CD4-positive, alpha-beta T cell treated with Interleukin-17A for 4 hours (primary cell): ENCODE results near the gene DGLUCY.
"Not testable (repeated sequence)": the region's sequence is repeated elsewhere in the genome, so short reads cannot be mapped to it uniquely, and the experiment has no call there.

Experiments
- DNase-seq: peaks from one replicate; pipeline ENCODE4 v3.0.0-alpha.2; 2020; ENCODE audit warnings: mixed read lengths

Gene DGLUCY

DNA sequence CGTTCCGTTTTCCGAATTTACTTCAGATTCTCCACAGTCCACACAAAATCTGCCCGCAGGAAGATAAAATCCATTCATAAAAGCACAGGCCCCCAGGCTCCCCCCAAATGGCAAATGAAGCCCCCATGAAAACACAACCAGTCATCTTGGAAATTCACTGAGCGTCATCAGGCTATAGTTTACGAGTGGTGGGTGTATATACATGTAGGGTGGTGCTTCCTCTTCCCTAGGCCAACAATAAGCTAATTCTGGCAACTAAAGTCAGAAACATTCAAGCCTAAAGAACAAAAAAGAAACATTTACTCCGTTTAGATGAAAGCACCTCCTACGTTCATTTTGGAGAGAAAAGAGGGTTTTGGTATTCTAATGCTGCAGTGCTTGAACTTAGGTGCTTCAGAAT is 124.8 kb downstream of the DGLUCY start:
- no peak for DNase-seq

DNA sequence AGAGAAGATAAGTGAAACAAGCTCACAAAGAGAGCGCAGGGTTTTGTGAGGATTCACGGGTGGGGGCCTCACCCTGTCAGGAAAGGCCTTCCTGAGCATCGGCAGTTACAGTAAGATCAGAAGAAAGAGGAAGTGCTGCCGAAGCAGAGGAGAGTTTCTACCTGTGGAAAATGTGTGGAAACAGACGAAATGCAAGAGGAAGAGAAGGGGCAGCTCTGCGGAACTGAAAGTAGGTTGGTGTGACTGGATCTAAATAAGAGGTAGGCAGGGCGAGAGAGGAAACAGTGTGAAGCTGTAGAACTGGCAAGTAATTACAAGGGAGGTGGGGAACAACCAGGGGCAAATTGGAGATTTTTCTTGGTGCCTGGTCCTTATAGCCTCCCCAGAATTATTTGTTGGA is 128.0 kb downstream of the DGLUCY start:
- DNase-seq: peak; percentile 63

DNA sequence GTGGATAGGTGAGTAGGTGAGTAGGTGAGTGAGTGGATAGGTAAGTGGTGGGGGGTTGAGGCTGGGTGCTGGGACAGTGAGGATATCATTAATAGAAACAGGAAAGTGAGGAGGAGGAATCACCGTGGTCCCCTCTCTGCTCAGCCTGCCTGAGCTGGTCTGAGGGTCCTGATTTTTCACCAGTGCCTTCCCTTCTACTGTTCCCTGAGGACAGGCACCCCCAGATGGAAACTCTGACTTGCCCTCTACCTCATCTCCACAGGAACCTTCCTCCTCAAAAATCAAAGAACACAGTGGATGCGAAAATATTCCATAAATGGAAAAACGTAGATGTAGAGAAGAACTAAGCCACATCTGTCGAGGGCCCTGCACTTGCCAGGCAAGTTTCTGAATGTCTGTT is 128.8 kb downstream of the DGLUCY start:
- peak; percentile 35 for DNase-seq

DNA sequence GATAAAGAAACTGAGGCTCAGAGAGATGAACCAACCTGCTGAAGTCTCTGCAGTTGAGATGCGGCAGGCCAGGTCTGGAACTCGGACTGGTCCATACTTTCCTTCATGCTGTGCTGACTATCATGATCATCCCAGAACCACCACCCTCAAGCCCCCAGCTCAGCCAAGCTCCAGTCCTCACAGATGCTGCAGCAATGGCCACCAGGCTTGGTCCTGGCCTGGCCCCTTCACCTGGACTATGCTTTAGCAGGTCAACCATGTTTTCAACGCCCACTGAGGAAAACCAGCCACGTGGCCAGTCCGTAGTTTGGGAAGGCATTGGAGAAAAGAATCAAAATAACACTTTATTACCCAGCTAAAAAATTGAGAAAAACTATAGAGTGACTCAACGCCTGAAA is 129.2 kb downstream of the DGLUCY start:
- DNase-seq: peak; percentile 35

DNA sequence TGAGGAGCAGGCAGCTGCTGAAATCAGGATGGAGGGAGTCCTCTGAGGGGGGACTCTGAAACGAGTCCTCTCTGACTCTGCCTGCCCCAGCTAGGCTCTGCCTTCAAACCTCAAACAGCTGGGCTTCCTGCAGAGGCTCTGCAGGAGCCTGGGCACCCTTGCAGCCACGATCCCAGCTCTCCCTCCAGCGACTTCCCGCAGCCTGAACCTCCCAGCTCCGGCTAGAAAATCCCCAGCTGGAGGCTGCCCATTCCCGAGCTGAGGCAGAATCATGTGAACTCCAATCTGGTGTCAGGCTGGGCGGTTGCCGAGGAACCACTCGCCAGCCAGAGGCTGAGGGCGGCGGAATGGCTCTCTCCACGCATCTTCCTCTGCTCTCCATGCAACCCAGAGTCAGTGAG is 130.6 kb downstream of the DGLUCY start, which contains the start of gene GPR68:
Gene GPR68, minus strand, starts transcription at position 204 of the 401 bp plus-strand sequence. CDS start 9,654 bp downstream, outside the sequence.
- peak; percentile 63 for DNase-seq

- peak; percentile 82 for DNase-seq
These were observed 131.2 kb downstream of the DGLUCY start for GRCh38 chr14:91245029-91245428.

GRCh38 chr14:91245616-91246015 is 131.7 kb downstream of the DGLUCY start:
- DNase-seq: not testable (repeated sequence)

DNA sequence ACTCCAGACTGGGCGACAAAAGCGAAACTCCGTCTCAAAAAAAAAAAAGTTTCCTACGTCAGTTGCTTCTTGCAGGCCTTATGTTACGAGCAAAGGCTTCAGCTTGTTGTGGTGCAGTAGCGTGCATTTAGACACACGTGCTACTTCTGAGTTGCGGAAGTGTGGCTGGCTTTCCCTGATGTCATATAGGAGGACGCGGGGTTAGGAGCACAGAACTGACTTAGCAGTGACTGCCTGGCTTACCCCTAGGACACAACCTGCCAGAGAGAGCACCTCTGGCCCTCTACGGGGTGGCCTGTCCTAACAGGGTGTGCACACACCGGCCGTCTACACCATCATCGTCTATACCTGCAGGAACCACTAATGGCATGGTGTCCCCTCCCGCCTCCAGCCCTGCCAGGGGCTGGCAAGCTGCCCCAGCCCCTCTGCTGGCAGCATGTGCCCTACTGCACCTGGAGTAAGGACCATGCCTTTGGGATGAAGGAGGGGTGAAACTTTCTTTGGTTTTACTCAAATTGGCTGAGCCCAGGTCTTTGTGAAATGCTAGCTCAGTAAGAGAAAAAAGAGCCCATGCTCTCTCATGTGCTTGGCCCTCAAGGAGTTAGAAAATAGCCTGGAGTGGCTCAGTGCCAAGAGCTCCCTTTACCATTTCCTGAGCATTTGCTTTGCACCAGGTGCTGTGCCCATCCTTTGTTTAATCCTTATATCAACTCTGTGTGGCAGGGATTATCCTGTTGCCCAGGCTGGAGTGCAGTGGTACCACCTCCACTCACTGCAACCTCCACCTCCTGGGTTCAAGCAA is 132.4 kb downstream of the DGLUCY start:
- DNase-seq: peak; percentile 83

DNA sequence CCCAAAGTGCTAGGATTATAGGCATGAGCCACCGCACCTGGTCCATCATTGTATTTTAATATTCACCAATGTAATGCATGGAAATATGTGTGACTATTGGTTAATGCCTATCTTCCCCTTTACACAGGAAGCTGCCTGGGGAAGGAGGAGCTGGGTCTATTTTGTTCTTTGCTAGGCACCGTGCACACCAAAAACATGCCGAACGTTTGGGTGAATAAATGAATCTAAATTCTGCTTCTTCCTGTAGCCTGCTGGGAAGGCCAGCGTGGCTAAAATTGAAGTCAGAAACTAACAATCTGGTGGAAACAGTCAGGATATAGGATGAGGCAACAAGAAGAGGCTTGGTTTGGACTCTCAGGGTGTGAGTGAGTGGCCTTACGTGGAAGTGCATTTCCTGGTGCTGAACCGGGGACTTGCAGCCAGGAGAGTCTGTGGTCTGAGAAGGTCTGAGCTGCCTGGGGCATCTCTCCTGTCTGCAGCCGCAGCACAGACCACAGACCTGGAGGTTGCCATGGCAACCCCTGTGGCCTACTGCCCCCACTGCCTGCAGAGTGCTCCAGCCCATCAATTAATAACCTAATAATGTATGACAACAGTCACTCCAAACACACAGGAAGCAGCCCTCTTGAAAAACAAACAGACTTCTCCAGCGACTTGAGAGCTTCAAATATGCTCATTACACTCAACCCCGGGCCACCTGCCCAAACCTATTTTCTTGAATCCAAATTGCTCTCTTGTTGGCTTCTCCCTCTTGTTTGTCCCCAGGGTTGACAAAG is 136.2 kb downstream of the DGLUCY start:
- peak; percentile 55 for DNase-seq

- DNase-seq: peak; percentile 33
These were observed 137.0 kb downstream of the DGLUCY start for GRCh38 chr14:91250912-91251311.

GRCh38 chr14:91252871-91253794 is 139.3 kb downstream of the DGLUCY start:
- peak; percentile 63 for DNase-seq

- DNase-seq: peak; percentile 32
These were observed 140.0 kb downstream of the DGLUCY start for GRCh38 chr14:91253795-91254323.

DNA sequence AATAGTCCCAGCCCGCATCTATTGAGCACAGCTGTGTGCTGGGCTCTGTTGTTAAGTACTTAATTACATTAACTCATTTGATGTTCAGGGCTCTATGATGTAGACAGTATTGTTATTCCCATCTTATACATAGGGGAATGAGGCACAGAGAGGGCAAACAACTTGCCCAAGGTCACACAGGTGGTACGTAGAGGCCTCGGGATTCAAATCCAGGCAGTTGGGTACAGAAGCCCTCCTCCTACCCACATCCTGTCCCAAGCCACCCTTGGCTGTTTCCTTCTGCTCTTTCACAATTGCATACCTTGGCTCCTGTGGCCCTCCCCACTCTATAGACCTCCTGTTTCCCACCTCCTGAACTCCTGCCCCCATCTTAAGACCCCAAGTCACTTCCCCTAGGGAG is 140.6 kb downstream of the DGLUCY start:
- DNase-seq: peak; percentile 57

GRCh38 chr14:91255026-91255695 is 141.3 kb downstream of the DGLUCY start:
- no peak for DNase-seq

GRCh38 chr14:91256661-91257060 is 142.8 kb downstream of the DGLUCY start:
- DNase-seq: no peak

- DNase-seq: no peak
These were observed 143.6 kb downstream of the DGLUCY start for GRCh38 chr14:91257328-91258010.

GRCh38 chr14:91258011-91258618 is 144.2 kb downstream of the DGLUCY start:
- DNase-seq: no peak

DNA sequence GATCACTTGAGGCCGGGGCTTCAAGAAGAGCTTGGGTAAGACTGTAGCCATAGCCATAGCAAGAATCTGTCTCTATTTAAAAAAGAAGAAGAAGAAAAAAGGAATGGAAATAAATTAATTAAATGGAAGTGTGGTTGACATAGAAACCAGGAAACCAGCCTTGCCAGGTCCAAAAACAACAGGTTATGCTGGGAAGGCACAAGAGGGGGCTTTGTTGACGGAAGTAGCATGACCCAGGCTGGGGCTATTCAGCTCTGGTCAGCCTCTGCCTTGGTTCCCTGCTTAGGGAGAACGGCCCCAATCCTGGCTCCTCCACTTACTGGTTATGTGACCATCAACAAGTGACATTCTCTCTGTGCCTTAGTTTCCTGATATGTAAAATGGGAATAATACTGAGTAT is 145.0 kb downstream of the DGLUCY start:
- no peak for DNase-seq

- DNase-seq: peak; percentile 43
These were observed 147.2 kb downstream of the DGLUCY start for GRCh38 chr14:91261115-91261514.

- DNase-seq: no peak
These were observed 148.2 kb downstream of the DGLUCY start for GRCh38 chr14:91261986-91262549.

DNA sequence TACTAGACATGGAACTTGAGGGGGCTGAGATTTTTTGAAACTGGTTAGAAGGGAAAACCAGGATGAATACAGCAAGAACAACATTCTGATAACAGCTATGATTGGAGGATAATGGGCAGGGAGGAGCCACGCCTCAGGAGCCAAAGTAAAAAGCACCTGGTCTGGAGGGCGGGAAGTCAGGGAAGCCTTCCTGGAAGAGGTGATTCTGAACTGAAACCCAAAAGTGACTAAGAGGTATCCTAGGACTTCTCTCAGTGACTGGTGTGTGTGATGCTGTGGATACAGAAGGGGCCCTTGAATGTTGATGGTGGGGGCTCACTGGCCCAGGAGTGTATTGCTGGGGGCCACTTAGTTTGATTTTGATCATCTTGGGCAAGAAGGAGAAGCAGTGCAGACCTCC is 149.5 kb downstream of the DGLUCY start:
- no peak for DNase-seq
